ENCODE measurements around the gene CCDC97. TPM values are rescaled to one million over a fixed set of nuclear protein-coding genes. Genes with fewer than 3 reads are reported as not detected.
A peak's percentile ranks its signal among the peaks of the same experiment; 100 is the strongest.

Gene CCDC97
- total RNA-seq, 4 donors from 2014 or later: 11.6 to 21.2 (median 14.8) TPM

DNA sequence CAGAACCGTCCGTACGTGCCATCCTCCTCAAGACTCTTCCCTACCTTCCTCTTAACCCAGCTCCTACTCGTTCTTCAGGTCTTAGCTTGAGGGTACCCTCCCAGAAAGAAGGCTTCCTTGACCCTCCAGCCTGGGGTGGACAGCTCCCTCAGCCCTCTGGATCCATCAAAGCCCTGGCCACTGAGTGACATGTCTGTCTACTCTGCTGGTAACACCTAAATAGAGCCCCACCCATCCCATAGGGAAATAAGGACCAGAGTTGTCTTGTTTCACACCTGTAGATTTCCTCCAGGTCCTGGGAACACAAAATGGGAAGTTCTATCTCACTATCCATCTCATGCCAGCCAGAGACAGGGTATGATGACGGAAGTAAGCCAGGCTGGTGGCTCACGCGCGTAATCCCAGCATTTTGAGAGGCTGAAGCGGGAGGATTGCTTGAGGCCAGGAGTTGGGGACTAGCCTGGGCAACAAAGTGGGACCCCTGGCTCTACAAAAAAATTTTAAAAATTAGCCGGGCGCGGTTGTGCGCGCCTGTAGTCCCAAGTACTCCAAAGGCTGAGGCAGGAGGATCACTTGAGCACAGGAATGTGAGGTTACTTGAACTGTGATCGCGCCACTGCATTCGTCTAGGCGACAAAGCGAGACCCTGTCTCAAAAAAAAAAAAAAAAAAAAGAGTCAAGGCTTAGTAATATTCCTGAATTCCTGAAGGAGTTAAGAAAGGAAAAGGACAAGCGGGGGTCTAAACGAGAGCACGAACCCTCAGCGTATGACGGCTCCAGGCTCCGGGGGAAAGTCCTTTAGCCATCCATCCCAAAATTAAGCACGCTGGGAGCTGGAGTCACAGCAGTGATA, 566 bp upstream of the CCDC97 start:
- H3K27ac ChIP-seq (replicated peaks in 1 of 4): peak overlapping the region; percentile 88 to 98 (median 95)
- intact Hi-C loops (cut with DNase I): loop anchor here (2.0 kb wide), 1 partner anchor 45 kb away; the partner anchor contains the start of gene HNRNPUL1
- peaks cover 33 to 60% (median 53%) of the 10 kb centered on the region in 4 donors for H3K36me3 ChIP-seq
- no peaks in the 10 kb centered on the region for H3K27me3 ChIP-seq
- peaks cover 30 to 50% (median 44%) of the 10 kb centered on the region in 4 donors for H3K4me1 ChIP-seq
- no peaks in the 10 kb centered on the region for H3K9me3 ChIP-seq
- WGBS: 12% methylated on average over 26 of the region's 26 CpGs
- TF ChIP-seq EP300 (IDR thresholded peaks at IDR 0.05) (no peak), CTCF (IDR thresholded peaks at IDR 0.05) (no peak), POLR2A (IDR thresholded peaks at IDR 0.05; ENCODE audit: low read depth) (no peak), POLR2AphosphoS5 (IDR thresholded peaks at IDR 0.05) (no peak)
- DNase-seq (ENCODE audit: extremely low spot score): no peak
- peak overlapping the region; percentile 74 to 94 (median 78) for H3K4me3 ChIP-seq

DNA sequence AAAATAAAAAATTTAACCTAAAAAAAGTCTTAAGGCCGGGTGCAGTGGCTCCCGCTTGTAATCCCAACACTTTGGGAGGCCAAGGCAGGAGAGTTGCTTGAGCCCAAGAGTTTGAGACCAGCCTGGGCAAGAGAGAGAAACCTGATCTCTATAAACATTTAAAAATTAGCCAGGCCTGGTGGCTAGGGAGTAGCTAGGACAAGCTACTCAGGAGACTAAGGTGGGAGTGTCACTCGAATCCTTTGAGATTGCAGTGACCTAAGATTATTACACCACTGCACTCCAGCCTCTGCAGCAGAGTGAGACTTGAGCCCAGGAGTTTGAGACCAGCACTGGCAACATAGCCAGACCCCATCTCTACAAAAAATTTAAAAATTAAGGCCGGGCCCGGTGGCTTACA, 1.1 kb downstream of the CCDC97 start:
- intact Hi-C loops (cut with DNase I): no loop called here
- H3K27me3 ChIP-seq: no peaks in the 10 kb centered on the region
- H3K36me3 ChIP-seq: peaks cover 17 to 58% (median 50%) of the 10 kb centered on the region in 4 donors
- no peak for TF ChIP-seq POLR2A (IDR thresholded peaks at IDR 0.05; ENCODE audit: low read depth)
- TF ChIP-seq POLR2AphosphoS5 (IDR thresholded peaks at IDR 0.05): no peak
- TF ChIP-seq CTCF (IDR thresholded peaks at IDR 0.05): no peak
- TF ChIP-seq EP300 (IDR thresholded peaks at IDR 0.05): no peak
- H3K27ac ChIP-seq (replicated peaks in 1 of 4): peak overlapping the region; percentile 88 to 98 (median 95)
- peaks cover 30 to 50% (median 42%) of the 10 kb centered on the region in 4 donors for H3K4me1 ChIP-seq
- no peaks in the 10 kb centered on the region for H3K9me3 ChIP-seq
- peak overlapping the region; percentile 74 to 94 (median 78) for H3K4me3 ChIP-seq
- 59% methylated on average over 5 of the region's 5 CpGs for WGBS
- no peak for DNase-seq (ENCODE audit: extremely low spot score)

DNA sequence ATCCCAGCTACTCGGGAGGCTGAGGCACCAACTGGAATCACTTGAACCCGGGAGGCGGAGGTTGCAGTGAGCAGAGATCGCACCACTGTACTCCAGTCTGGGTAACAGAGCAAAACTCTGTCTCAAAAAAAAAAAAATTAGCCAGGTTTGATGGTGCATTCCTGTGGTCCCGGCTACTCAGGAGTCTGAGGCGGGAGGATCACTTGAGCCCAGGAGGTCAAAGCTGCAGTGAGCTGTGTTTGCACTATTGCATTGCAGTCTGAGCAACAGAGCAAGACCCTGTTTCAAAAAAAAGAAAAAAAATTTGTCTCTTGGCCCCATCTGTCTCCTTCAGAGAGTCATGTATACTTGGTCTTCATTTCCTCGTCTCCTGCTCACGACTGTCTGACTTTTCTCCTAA, 1.6 kb downstream of the CCDC97 start:
- intact Hi-C loops (cut with DNase I): no loop called here
- no peak for TF ChIP-seq EP300 (IDR thresholded peaks at IDR 0.05)
- no peak for TF ChIP-seq POLR2AphosphoS5 (IDR thresholded peaks at IDR 0.05)
- TF ChIP-seq CTCF (IDR thresholded peaks at IDR 0.05): no peak
- no peak for TF ChIP-seq POLR2A (IDR thresholded peaks at IDR 0.05; ENCODE audit: low read depth)
- Histone ChIP-seq H3K9me3 (no peaks in the 10 kb centered on the region), H3K27ac (replicated peaks in 1 of 4) (peak overlapping the region in 1 of 4 donors; percentile 98), H3K36me3 (peaks cover 17 to 58% (median 50%) of the 10 kb centered on the region in 4 donors), H3K4me3 (peak overlapping the region in 2 of 4 donors; percentile 74 to 82), H3K27me3 (no peaks in the 10 kb centered on the region), H3K4me1 (peaks cover 30 to 50% (median 42%) of the 10 kb centered on the region in 4 donors)
- DNase-seq (ENCODE audit: extremely low spot score): no peak
- WGBS: 89% methylated on average over 8 of the region's 8 CpGs

GRCh38 chr19:41316306-41316920, 6.4 kb downstream of the CCDC97 start:
- intact Hi-C loops (cut with DNase I): loop anchor here (5.0 kb wide), 1 partner anchor 36 kb away; the partner anchor contains the start of gene TGFB1
- H3K36me3 ChIP-seq: peaks cover 40 to 90% (median 83%) of the 10 kb centered on the region in 4 donors
- no peak overlapping the region for H3K27ac ChIP-seq (replicated peaks in 1 of 4)
- DNase-seq (ENCODE audit: extremely low spot score): no peak
- no peaks in the 10 kb centered on the region for H3K9me3 ChIP-seq
- peaks cover 5 to 22% (median 14%) of the 10 kb centered on the region in 4 donors for H3K4me1 ChIP-seq
- TF ChIP-seq POLR2A (IDR thresholded peaks at IDR 0.05; ENCODE audit: low read depth): no peak
- TF ChIP-seq POLR2AphosphoS5 (IDR thresholded peaks at IDR 0.05): no peak
- no peak for TF ChIP-seq EP300 (IDR thresholded peaks at IDR 0.05)
- TF ChIP-seq CTCF (IDR thresholded peaks at IDR 0.05): no peak
- 90% methylated on average over 12 of the region's 24 CpGs for WGBS
- H3K4me3 ChIP-seq: no peak overlapping the region
- H3K27me3 ChIP-seq: no peaks in the 10 kb centered on the region

Data from esophagus muscularis mucosa (tissue), 4 donors.